Endodermal cell (in vitro differentiated cells): Measurements from ENCODE around the gene CLSTN3. TPM values are rescaled to one million over a fixed set of nuclear protein-coding genes. Genes with fewer than 3 reads are reported as not detected.

Experiments used
- DNase-seq: peaks from one replicate; pipeline ENCODE4 v3.0.0-alpha.2; 2017
- H3K27ac ChIP-seq: 2 replicates; pipeline ENCODE4 v1.5.1; 2013; ENCODE audit warnings: mild to moderate bottlenecking, low read depth, low read length, moderate library complexity
- H3K27me3 ChIP-seq: 2 replicates; pipeline ENCODE4 v1.6.1; 2013; ENCODE audit warnings: mild to moderate bottlenecking, low read length, moderate library complexity; ENCODE audit not compliant: insufficient read depth, control insufficient read depth, poor library complexity, severe bottlenecking
- H3K36me3 ChIP-seq: 2 replicates; pipeline ENCODE4 v1.7.0; 2013; ENCODE audit warnings: mild to moderate bottlenecking, low read length, moderate library complexity; ENCODE audit not compliant: control insufficient read depth, insufficient read depth
- H3K4me1 ChIP-seq: one replicate; pipeline ENCODE4 v1.7.0; 2013; ENCODE audit warnings: low read length; ENCODE audit not compliant: control insufficient read depth, insufficient read depth
- H3K4me3 ChIP-seq: 2 replicates; pipeline ENCODE4 v1.5.1; 2013; ENCODE audit warnings: mild to moderate bottlenecking, low read length, moderate library complexity
- H3K9ac ChIP-seq: 2 replicates; pipeline ENCODE4 v1.6.1; 2013; ENCODE audit warnings: mild to moderate bottlenecking, low read length, moderate library complexity; ENCODE audit not compliant: poor library complexity, severe bottlenecking; ENCODE audit errors: extremely low read depth
- H3K9me3 ChIP-seq: 2 replicates; pipeline ENCODE4 v1.6.1; 2013; ENCODE audit warnings: mild to moderate bottlenecking, low read length, moderate library complexity; ENCODE audit not compliant: control insufficient read depth
- H3K27ac Mint-ChIP-seq: 2 replicates; pipeline ENCODE4 v1.8.0; 2020; ENCODE audit warnings: mixed read lengths
- H3K27me3 Mint-ChIP-seq: 2 replicates; pipeline ENCODE4 v1.8.0; 2021; ENCODE audit warnings: mild to moderate bottlenecking, mixed read lengths; ENCODE audit not compliant: insufficient read depth
- H3K36me3 Mint-ChIP-seq: 2 replicates; pipeline ENCODE4 v1.8.0; 2020; ENCODE audit warnings: low read depth, mixed read lengths
- H3K4me1 Mint-ChIP-seq: 2 replicates; pipeline ENCODE4 v1.8.0; 2020; ENCODE audit warnings: mixed read lengths
- H3K4me3 Mint-ChIP-seq: 2 replicates; pipeline ENCODE4 v1.8.0; 2020; ENCODE audit warnings: mild to moderate bottlenecking, moderate library complexity, mixed read lengths
- H3K9me3 Mint-ChIP-seq: 2 replicates; pipeline ENCODE4 v1.8.0; 2020; ENCODE audit warnings: mild to moderate bottlenecking, mixed read lengths
- WGBS, 2 experiments: methylation state at CpG; one replicate each; pipeline versions ENCODE4 v1.1.5 to v1.1.7; 2013; ENCODE audit warnings: missing lambda C conversion rate in 2 of 2, mixed read lengths in 1 of 2; ENCODE audit not compliant: insufficient coverage in 1 of 2, insufficient read length in 1 of 2; 5-methylcytosine and 5-hydroxymethylcytosine counted together
- total RNA-seq, 2 donors: library from RNA; stranded (reverse); fragmentation: NEBNext Ultra II Directional in 1 of 2; extraction: Animal tissue kit (Norgen Biotek cat#: 25700) in 1 of 2; gene quantifications; 2 replicates in 1 of 2; 3 replicates in 1 of 2; pipeline ENCODE4 v1.2.1, GENCODE V29; 2021
- TF ChIP-seq, protein P1 (sequence below): fragments of 200-600 bp; sonication (generic); conservative IDR thresholded peaks from 2 replicates; pipeline ENCODE4 v1.5.0; 2021; ENCODE audit warnings: antibody characterized with exemption, mild to moderate bottlenecking

CLSTN3 gene
- total RNA-seq, 2 donors from 2014 or later = 69.7 to 135 TPM

DNA sequence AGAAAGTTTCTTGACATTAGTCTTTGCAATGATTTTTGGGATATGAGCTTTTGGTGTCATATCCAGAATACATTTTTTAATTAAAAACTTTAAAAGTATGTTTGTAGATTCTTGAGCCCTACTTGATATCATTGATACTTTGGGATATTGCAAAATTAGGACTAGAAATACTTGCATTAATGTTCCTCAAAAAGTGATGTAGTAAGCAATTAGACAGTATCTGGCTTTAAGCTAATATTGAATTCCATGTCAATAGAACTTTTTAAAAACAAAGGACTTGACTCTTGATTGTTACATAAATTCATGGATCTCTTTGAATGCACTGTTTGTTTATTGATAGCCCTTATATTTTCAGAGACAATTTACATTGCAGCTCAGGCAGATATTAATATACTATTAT lies 74.9 kb downstream of the CLSTN3 start:
- Mint-ChIP-seq H3K4me3 (no peak overlapping the region), H3K27ac (no peak overlapping the region), H3K4me1 (no peaks in the 10 kb centered on the region), H3K9me3 (peaks cover 19% of the 10 kb centered on the region), H3K27me3 (no peaks in the 10 kb centered on the region), H3K36me3 (peaks cover 96% of the 10 kb centered on the region)
- Histone ChIP-seq H3K27me3 (no peaks in the 10 kb centered on the region), H3K27ac (no peak overlapping the region), H3K9me3 (peaks cover 29% of the 10 kb centered on the region), H3K4me1 (no peaks in the 10 kb centered on the region), H3K9ac (no peak overlapping the region), H3K36me3 (peaks cover 96% of the 10 kb centered on the region), H3K4me3 (no peak overlapping the region)
- DNase-seq = no peak
- TF ChIP-seq, protein P1, sequence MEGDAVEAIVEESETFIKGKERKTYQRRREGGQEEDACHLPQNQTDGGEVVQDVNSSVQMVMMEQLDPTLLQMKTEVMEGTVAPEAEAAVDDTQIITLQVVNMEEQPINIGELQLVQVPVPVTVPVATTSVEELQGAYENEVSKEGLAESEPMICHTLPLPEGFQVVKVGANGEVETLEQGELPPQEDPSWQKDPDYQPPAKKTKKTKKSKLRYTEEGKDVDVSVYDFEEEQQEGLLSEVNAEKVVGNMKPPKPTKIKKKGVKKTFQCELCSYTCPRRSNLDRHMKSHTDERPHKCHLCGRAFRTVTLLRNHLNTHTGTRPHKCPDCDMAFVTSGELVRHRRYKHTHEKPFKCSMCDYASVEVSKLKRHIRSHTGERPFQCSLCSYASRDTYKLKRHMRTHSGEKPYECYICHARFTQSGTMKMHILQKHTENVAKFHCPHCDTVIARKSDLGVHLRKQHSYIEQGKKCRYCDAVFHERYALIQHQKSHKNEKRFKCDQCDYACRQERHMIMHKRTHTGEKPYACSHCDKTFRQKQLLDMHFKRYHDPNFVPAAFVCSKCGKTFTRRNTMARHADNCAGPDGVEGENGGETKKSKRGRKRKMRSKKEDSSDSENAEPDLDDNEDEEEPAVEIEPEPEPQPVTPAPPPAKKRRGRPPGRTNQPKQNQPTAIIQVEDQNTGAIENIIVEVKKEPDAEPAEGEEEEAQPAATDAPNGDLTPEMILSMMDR = no peak

DNA sequence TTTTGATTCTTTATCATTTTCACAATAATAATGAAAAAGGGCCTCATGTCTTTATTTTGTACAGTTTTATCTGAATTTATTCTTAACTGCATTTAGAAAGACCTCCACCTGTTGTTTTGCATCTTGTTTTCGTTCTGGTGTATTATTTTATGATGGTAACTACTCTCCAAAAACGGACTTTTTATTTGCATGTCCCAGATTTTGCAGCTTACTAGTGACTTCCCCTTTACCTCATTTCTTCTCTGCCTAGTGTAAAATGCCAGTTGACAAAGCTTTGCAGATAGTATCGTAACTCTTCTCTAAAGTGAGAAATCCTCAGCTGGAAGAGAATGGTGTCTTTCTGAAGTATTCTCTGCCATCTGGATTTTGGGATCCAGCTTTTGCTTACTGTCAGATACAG lies 76.5 kb downstream of the CLSTN3 start:
- Histone ChIP-seq H3K4me1 (no peaks in the 10 kb centered on the region), H3K4me3 (no peak overlapping the region), H3K36me3 (peaks cover 100% of the 10 kb centered on the region), H3K27me3 (no peaks in the 10 kb centered on the region), H3K27ac (no peak overlapping the region), H3K9me3 (peaks cover 36% of the 10 kb centered on the region), H3K9ac (no peak overlapping the region)
- TF ChIP-seq, protein P1 = no peak
- Mint-ChIP-seq H3K36me3 (peaks cover 96% of the 10 kb centered on the region), H3K9me3 (peaks cover 18% of the 10 kb centered on the region), H3K4me1 (no peaks in the 10 kb centered on the region), H3K4me3 (no peak overlapping the region), H3K27me3 (no peaks in the 10 kb centered on the region), H3K27ac (no peak overlapping the region)
- WGBS, 2 experiments = 92% methylated on average over 3 of the region's 3 CpGs; no CpG with 5 or more reads in 1 of the 2 experiments
- no peak for DNase-seq

DNA sequence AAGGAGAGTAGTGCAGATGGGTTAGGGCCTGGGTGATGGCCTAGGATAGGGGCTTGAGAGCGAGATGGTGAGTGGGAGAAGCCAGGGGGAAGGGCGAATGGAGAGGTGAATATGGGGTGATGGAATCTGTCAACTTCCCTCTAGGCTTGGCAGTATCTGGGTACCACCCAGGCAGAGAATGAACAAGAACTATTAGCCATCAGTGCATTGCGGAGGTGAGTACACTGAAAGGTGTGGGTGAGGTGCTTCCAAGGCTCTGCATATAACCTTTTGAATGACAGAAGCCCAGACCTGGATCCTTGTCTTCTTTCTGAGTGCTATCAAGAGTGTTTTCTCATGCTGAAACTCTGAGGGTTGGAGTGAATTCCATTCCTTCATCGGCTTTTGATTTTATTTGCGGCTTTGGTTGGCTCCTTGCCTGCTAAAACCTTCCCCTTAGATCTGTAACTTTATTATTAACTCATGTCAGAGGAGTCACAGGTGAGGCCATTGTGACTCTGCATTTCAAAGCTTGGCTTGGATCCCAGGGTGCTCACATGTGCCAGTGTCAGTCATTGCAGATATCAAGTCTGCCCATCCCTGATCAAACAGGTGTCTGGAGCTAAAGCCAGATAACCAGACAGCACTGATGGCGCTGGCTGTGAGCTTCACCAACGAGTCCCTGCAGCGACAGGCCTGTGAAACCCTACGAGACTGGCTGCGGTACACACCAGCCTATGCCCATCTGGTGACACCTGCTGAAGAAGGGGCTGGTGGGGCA lies 77.9 kb downstream of the CLSTN3 start:
- no peak overlapping the region for H3K4me3 ChIP-seq
- TF ChIP-seq, protein P1 = no peak
- H3K27me3 ChIP-seq = no peaks in the 10 kb centered on the region
- H3K27ac ChIP-seq = no peak overlapping the region
- no peak for DNase-seq
- Mint-ChIP-seq H3K36me3 (peaks cover 95% of the 10 kb centered on the region), H3K27ac (no peak overlapping the region), H3K27me3 (no peaks in the 10 kb centered on the region), H3K4me1 (no peaks in the 10 kb centered on the region), H3K9me3 (peaks cover 30% of the 10 kb centered on the region), H3K4me3 (no peak overlapping the region)
- peaks cover 96% of the 10 kb centered on the region for H3K36me3 ChIP-seq
- no peaks in the 10 kb centered on the region for H3K4me1 ChIP-seq
- WGBS, 2 experiments = 95 to 100% methylated on average over 4 to 10 of the region's 10 CpGs
- H3K9ac ChIP-seq = no peak overlapping the region
- H3K9me3 ChIP-seq = peaks cover 40% of the 10 kb centered on the region

Other genes starting within 250 kb of the CLSTN3 start
- 10 to 100 TPM in 1 of 2 donors, 1 to 10 TPM in 1; 7.8 to 11.5 TPM for gene LRRC23, start 225.5 kb upstream of the CLSTN3 start, total RNA-seq
- 100 to 1,000 TPM; 104 to 139 TPM for gene ENO2, start 215.8 kb upstream of the CLSTN3 start, total RNA-seq
- 100 to 1,000 TPM; 111 to 244 TPM for gene ATN1, start 202.4 kb upstream of the CLSTN3 start, total RNA-seq
- not detected for gene RNU7-1, start 186.6 kb upstream of the CLSTN3 start, total RNA-seq
- gene C12orf57, start 186.3 kb upstream of the CLSTN3 start, total RNA-seq = 100 to 1,000 TPM; 141 to 257 TPM
- 10 to 100 TPM; 35.7 to 68.0 TPM for gene PTPN6, start 179.0 kb upstream of the CLSTN3 start, total RNA-seq
- gene PHB2, start 159.7 kb upstream of the CLSTN3 start, total RNA-seq = 100 to 1,000 TPM; 260 to 512 TPM
- 100 to 1,000 TPM in 1 of 2 donors, 10 to 100 TPM in 1; 61.1 to 115 TPM for gene EMG1, start 159.5 kb upstream of the CLSTN3 start, total RNA-seq
- gene LPCAT3, start 111.9 kb upstream of the CLSTN3 start, total RNA-seq = 10 to 100 TPM; 33.6 to 86.7 TPM
- gene C1S, start 69.7 kb upstream of the CLSTN3 start, total RNA-seq = 10 to 100 TPM; 13.4 to 14.3 TPM
- gene C1R, start 37.9 kb upstream of the CLSTN3 start, total RNA-seq = 1 to 10 TPM; 3.9 TPM
- gene C1RL, start 21.2 kb upstream of the CLSTN3 start, total RNA-seq = 10 to 100 TPM; 32.5 to 46.4 TPM
- 10 to 100 TPM; 19.3 to 31.2 TPM for gene RBP5, start 1.5 kb upstream of the CLSTN3 start, total RNA-seq
- 100 to 1,000 TPM in 1 of 2 donors, 10 to 100 TPM in 1; 73.5 to 106 TPM for gene PEX5, start 59.3 kb downstream of the CLSTN3 start, total RNA-seq
- gene ACSM4, start 173.7 kb downstream of the CLSTN3 start, total RNA-seq = 10 to 100 TPM; 11.4 to 14.6 TPM